HG03175 (cell line): Measurements from ENCODE around the gene ISG20L2.

Experiments used
- ATAC-seq: cut with Tn5 transposase; IDR thresholded peaks from one replicate; pipeline ENCODE4 v1.9.1; 2021; ENCODE audit warnings: mild to moderate bottlenecking, moderate library complexity; ENCODE audit not compliant: unreplicated experiment

The ISG20L2 gene

GRCh38 chr1:156755527-156755950 is 27.0 kb upstream of the ISG20L2 start:
- ATAC-seq: no peak

DNA sequence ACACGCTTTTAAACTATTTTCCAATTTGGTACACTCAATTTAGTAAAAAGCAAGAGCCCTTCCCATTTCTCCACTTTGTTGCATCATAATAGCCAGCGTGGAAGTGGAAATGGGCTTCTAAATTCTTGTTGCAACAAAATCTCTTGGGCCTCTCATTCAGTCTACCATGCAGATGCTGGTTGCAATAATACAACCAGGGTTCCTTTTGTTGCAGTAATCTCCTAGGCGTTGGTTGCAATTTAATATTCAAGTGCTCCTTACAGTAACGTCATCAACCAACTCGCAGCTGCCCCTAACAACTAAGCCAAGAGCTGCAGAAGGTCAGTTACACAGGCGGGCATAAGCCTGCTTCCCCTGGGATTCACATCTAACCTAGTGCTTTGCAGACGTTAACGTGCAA is 25.7 kb upstream of the ISG20L2 start:
- ATAC-seq: no peak

- no peak for ATAC-seq
Measured at GRCh38 chr1:156752843-156753482, 24.4 kb upstream of the ISG20L2 start.

DNA sequence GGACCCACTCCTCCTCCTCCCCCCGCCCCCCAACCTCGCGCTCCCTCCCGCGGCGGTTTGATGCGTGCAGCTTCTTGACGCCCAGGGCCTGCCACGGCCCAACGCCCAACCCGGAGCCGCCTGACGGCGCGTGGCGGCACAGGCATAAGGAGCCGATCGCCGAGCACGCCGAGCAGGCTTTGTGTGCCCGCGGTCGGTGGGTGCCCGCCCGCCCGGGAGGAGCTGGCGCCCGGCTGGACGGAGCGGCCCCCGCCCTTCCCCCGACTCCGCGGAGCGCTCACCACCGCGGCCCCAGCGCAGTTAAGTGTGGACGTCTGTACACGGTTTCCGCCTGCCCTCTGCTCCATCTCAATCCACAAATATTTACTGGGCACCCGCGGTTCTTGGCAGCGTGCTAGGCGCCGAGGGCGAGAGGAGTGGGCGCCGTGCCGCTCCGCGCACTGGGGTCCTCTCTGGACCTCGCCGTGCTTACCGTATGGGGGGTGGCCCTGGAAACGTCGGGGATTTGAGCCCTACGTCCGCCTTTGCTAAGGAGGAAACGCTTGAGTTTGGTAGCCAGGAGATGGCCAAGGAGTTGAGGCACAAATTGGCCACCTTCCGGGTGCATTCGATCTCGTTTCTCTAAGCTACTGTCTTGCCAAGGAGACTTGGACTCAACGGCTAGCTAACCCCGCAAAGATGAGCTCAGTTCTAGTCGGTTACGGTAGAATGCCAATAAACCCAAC is 23.4 kb upstream of the ISG20L2 start:
- peak; percentile 75 for ATAC-seq

- peak; percentile 26 for ATAC-seq
Measured at GRCh38 chr1:156751451-156751756, 22.8 kb upstream of the ISG20L2 start, which contains the start of gene HDGF. Gene HDGF (minus strand): TSS chr1:156751675. CDS start chr1:156751429, 246 bp downstream.

DNA sequence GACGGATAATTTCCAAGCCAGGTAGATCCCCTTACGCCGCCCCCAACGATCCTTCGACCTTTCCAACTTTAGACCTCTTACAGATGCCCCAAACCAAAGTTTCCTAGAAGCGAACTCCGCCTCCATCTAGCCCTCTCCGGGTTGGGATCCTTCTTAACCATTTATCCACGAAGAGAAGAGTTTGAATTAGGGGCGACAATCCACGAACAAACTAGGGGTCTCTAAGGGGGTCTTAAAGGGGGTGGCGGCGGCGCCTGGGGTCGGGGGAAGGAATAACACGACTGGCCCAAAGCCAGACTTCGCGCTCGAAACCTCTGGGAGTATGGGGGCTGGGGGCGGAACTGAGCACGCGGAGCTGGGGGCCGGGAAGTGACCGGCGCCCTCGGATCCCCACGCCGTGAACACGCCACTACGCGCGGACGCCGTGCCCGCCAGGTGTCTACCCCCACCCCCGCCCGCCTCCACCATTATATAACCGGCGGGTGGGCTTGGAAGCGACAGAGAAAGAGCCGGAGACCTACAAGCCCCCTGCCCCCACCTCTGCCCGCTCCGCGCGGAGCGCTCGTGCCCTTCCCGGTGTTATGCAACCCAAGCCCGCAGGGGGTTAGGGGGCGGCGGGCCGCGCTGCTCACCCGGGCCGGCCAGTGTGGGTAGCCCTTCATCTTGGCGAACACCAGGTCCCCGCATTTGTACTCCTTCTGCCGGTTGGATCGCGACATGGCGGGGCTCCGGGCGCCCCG is 22.3 kb upstream of the ISG20L2 start:
- peak; percentile 9 for ATAC-seq

DNA sequence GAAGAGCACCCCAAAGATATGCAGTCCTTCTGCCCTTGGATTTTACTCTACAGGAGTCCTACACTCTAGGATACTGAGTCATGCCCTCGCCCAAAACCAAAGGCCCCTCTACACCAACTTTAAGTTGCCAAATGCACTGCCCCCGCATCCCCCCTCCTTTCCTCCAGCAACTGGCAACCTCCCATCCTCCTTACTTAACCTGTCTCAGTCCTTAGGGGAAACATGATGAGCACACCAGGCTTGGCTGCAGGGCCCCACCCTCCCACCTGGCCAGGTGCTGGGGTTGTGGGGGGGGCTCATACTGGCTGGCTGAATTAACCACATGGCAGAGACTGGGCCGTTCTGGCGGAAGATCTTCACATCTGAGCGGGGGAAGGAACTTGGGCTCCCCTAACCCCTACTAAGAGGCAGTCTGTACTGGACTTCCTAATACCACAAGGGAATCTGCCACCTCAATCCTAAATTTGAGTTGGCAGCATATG is 21.7 kb upstream of the ISG20L2 start:
- ATAC-seq: no peak

DNA sequence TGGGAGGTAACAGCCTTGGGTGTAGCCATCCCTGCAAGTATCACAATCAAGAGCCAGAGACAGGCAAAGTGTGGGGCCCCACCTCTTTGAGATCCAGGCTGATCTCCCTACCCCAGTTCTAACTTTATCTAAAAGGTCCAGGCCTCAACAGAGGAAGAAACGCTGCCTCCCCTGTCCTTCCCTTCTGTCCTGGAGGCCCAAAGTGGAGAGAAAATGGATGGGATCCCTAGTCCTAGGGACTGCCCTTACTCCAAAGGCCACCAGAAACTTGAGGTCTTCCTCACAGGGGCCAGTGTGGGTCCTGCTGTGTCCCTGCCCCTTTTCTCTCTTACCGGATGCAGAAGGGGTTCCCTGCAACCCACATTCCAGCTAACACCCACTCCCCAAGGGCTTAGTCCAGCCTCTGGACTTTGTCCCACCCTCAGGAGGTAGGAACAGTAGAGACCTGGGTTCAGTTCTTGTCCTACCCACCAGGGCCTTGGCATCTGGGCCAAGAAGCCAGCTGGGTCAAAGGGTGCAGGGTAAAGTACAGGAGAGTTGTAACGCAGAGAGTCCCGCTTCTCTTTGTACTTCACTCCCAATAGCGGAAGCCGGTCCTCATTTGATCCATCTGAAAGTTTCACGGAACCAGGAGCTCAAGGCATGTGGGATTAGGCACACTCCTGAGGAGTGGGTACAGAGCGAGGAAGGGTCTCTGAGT is 21.0 kb upstream of the ISG20L2 start:
- ATAC-seq: no peak

- no peak for ATAC-seq
Measured at GRCh38 chr1:156748670-156749418, 20.3 kb upstream of the ISG20L2 start.

DNA sequence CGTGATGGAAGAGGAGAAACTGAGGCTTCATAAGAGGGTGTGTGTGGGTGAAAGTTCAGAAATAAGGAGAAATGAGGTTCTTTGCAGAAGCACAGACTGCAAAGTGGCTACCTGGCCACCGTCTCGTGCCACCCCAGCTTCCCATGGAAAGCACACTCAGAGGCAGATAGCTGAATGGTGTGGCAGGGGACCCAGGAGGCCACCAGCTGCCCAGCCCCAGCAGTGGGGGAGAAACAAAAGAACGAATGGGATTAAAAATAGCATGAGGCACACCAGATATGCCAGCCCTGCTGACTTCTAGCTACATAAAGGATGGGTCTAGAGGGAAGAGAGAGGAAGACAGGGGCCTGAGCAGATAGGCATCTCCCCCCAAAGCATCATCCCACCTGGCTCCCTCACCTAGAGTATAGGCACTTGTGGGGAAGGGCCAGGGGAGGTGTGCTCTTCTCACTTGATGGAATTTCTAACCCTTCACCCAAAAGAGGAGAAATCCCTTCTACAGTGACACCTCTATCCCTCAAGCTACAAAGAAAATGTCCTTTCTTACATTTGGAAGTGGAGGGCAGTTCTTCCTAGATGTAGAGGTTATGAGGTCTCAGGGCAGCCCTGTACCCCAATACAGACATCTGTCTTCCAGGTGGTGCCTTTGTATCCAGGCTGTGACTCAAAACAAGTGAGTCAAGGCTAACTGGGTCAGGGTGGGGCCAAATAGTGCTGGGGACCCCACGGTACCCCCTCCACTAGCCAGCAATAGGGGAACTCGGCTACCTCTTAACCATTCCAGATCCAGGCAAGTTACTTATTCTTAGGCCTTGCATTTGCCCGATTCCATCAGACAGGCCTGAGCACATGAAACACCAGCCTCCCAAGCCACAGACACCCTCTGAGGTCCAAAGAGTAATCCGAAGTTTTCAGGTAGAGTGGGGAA is 19.4 kb upstream of the ISG20L2 start:
- no peak for ATAC-seq

GRCh38 chr1:156746728-156747631 is 18.4 kb upstream of the ISG20L2 start:
- ATAC-seq: no peak

DNA sequence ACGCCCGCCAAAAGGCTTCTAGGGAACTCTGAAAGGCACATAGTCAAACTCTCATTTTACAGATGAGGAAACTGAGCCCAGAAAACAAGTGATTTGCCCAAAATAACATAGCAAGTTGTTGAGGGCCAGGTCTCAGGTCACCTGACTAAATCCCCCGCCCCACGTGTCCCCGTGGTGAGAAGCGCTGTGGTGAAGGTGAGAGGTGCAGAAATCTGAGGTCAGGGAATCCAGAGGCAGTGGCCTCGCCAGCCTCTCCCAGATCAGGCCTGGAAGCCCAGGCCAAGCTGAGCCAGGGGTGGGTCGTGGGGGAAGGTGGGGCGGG is 17.8 kb upstream of the ISG20L2 start:
- no peak for ATAC-seq

- ATAC-seq: no peak
Measured at GRCh38 chr1:156745881-156746280, 17.3 kb upstream of the ISG20L2 start.

DNA sequence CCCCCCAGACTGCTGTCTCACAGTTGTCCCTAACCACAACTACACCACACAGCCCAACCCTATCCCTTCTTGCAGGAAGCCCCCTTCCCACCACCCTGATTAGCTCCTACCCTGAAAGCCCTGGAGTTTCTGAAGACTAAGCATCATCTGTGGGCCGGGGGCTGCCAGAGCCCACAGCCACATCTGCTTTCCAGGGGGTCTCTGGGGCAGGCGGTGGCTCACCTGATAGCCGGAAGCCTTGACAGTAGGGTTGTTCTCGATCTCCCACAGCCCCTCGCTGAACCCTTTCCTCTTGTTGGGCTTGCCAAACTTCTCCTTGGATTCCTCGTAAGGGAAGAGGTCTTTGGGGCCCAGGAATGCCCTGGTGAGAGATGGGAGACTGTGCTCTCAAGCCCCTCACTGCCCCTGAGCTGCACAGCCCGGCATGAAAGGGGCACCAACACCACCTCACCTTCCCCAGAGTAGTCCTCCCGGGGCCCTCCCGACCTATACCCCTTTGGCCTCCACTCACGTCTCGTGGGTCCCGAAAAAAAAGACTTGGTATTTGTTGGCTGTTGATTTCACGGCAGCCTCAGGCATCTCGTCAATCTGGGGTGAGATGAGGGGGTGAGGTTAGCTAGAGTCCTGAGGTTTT is 16.3 kb upstream of the ISG20L2 start:
- no peak for ATAC-seq

GRCh38 chr1:156744344-156744743 is 15.8 kb upstream of the ISG20L2 start:
- ATAC-seq: no peak

- ATAC-seq: no peak
Measured at GRCh38 chr1:156743367-156744302, 15.1 kb upstream of the ISG20L2 start.

DNA sequence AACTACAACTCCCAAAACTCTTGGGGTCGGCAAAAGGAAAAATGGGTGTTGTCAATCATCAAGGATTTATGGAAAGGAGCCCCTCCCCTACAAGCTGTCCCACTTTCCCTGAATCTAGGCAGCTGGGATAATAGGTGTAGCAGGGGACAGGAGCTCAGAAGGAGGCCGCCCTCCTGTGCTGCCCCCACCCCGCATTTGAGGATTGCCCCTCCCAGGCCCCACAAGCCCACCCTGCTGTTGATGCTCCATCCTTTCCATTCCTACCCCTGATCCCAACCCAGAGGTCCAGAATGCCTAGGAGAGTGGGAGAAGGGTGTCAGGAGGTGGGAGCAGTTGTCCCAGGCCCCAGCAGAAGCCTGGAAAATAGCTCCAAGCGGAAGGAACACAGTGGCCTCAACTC is 14.2 kb upstream of the ISG20L2 start:
- no peak for ATAC-seq
